Epithelial cell of esophagus (primary cell): ENCODE measurements around the gene UPK2.

Experiments
- DNase-seq: peaks from one replicate; pipeline ENCODE4 v3.0.0; 2010; ENCODE audit warnings: low read depth
- H3K4me3 ChIP-seq: 2 replicates; pipeline ENCODE4 v1.5.1; 2011; ENCODE audit warnings: mild to moderate bottlenecking, low read length, control low read depth
- TF ChIP-seq, protein P1 (sequence below): IDR thresholded peaks from 2 replicates; pipeline ENCODE4 v1.5.1; 2011; ENCODE audit warnings: low read depth, mild to moderate bottlenecking, low read length, control low read depth, inconsistent platforms; ENCODE audit not compliant: insufficient read depth; ENCODE audit errors: missing control alignments

UPK2 gene

DNA sequence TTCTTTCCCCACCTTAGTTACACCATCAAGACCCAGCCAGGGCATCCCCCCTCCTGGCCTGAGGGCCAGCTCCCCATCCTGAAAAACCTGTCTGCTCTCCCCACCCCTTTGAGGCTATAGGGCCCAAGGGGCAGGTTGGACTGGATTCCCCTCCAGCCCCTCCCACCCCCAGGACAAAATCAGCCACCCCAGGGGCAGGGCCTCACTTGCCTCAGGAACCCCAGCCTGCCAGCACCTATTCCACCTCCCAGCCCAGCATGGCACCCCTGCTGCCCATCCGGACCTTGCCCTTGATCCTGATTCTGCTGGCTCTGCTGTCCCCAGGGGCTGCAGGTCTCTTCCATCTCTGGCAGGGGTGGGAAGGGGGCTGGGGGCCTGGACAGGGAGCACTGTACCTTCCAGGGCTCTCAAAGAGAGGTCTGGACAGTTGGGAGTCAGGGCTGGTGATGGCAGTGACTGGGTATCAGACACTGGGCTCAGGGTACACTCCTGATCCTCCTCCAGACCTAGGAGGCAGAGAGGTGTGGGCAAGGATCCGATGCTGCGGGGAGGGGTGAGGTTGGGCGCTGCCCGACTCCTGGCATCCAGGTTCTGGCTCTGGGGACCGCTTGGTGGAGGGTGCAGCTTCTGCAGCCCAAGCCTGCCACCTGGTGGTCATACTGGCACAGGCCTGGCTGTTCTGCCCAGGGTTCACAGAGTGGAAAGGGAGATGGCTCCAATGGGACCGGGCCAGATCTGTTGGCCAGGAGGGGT lies at the start of gene UPK2:
Gene UPK2 (plus strand): TSS at position 205 of the 753 bp plus-strand sequence. CDS start 53 bp downstream, at position 258.
- H3K4me3 ChIP-seq, result no peak within 1 kb of the TSS
- TF ChIP-seq, protein P1, sequence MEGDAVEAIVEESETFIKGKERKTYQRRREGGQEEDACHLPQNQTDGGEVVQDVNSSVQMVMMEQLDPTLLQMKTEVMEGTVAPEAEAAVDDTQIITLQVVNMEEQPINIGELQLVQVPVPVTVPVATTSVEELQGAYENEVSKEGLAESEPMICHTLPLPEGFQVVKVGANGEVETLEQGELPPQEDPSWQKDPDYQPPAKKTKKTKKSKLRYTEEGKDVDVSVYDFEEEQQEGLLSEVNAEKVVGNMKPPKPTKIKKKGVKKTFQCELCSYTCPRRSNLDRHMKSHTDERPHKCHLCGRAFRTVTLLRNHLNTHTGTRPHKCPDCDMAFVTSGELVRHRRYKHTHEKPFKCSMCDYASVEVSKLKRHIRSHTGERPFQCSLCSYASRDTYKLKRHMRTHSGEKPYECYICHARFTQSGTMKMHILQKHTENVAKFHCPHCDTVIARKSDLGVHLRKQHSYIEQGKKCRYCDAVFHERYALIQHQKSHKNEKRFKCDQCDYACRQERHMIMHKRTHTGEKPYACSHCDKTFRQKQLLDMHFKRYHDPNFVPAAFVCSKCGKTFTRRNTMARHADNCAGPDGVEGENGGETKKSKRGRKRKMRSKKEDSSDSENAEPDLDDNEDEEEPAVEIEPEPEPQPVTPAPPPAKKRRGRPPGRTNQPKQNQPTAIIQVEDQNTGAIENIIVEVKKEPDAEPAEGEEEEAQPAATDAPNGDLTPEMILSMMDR, result peak; percentile 96
- DNase-seq, result peak; percentile 85

DNA sequence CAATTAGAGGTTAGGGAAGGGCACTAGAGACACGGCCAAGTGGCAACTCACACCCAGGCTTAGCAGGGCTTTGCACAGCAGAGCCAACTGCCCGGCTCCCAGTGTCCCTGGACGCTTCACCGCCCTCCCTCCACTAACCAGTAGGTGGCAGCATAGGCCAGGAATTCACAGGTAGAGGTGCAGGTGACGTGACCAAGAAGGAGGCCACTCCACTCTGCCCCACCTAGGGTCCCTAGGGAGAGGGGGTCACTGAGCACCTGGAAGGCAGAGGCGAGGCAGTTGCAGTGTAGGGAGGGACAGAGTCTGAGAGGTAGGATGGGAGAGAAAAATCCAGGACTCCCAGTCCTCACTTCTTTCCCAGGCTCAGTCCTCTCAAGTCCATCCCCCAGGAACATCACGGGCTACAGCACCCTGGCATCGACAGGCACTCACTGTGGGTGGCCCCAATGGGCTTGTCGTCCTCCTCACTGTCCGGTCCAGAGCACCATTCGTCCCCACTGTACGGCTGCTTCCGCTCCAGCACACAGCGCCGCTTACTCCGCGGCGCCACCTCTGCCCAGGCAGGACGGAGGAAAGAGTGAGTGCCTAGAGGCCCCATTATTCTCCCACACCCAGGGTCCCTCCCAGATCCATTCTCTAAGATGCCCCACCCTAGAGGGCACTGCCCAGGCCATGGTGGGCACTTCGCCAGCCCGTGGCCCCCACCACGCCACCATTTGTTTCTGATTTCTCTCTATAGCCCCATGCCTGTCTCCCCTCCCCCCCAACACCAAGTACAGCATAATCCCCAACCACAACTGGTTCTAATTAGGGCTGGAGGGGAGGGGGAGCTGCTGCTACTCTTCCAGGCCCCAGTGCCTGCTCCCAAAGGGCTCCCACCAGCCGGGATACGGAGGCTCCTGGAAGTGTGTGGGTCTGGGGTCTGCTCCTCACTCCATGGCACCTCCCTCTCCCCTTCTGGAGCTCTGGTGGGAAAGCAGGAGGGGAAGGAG lies 48.8 kb upstream of the UPK2 start:
- H3K4me3 ChIP-seq, result no peak overlapping the region
- TF ChIP-seq, protein P1, result peak; percentile 89
- DNase-seq, result peak; percentile 74

DNA sequence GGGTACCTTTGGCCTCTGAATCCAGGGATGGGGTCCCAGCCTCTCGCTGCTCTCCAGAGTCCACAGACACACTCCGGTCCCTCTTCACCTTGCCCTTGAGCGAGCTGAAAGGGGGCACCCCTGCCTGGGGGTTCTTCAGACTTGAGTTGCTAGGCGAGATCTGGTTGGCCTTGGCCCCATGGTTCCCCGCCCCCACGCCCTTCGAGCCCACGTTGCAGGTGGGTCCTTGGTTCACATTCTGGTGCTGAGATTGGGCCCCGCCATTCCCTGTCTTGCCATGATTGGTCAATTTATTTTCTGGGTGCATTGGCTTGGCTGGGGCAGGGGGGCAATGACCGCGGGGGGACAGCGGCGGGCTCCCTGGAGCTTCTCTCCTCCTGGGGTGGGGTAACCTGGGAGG lies 47.8 kb upstream of the UPK2 start:
- TF ChIP-seq, protein P1, result no peak
- H3K4me3 ChIP-seq, result no peak overlapping the region
- DNase-seq, result no peak

DNA sequence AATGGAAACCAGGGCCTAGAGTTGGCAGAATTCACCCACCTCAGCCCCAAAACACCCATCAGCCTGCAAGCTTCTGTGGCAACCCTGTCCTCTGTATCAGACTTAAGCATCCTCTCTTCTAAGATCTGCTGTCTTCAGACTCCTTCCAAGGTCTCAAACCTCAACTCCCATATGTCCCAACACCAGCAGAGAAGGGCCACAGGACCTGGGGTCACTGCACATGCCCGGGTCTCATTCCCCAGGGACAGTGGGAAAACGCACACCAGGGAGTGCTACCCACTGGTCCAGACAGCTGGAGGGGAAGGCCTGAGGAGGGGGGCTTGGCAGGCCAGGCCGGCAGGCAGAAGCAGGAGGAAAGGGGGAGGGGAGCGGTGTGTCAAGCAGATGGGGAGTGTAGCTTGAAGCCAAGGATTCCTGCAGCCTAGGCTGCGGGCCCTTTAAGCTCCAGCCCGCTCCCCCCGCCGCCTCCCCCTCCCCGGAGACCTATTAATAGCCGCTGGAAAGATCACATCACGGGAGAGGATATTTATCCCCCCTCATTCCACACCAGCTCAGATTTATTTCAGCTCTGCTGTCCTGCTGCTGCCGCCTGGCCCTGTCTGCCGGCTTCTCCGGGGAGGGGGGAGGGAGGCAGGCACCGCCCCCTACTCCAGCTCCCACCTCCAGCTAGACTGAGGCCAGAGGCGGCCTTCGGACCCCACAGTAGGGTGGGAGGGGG lies 47.0 kb upstream of the UPK2 start:
- H3K4me3 ChIP-seq, result peak overlapping the region; percentile 33
- TF ChIP-seq, protein P1, result no peak
- peak; percentile 33 for DNase-seq

DNA sequence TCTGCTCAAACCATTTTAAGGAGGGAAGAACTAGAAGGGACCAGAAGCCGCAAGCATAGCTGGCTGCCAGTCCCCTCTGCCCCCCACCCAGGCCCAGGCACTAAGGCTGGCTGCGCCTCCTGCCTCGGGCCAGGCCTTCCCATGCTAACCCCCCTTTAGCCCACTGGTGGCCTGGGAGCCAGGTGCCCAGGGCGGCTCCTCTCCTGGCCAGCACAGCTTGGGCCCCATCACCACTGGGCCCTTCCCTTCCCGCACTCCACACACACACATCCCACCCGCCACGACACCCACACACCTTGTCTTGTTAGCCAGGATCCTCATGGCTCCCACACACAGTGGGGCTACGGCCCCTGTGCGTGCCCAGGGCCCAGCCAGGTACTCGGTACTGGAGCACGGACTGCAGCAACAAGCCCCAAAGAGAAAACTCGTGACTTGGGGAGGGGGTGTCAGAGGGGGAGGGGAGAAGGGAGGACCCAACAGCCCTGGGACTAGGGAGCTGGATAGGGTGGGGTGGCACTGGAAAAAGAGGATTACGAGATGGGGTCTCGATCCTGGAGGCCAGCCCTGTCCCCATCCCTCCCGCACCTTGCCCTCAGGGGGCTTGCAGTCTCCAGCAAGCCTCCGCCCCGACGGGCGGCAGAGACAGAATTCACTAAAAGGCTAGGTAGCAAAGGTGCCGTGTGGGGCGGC lies 46.3 kb upstream of the UPK2 start:
- DNase-seq, result no peak
- TF ChIP-seq, protein P1, result no peak
- peak overlapping the region; percentile 33 for H3K4me3 ChIP-seq
